Heart right ventricle (tissue), 16 donors: ENCODE measurements around the gene PLXDC2. TPM values are rescaled to one million over a fixed set of nuclear protein-coding genes. Genes with fewer than 3 reads are reported as not detected.

Source experiments
- ATAC-seq, 8 donors: fragments of 200-7000 bp; cut with Tn5 transposase; one replicate each; pipeline ENCODE4 v1.9.1; 2020; ENCODE audit warnings: mild to moderate bottlenecking in 8 of 8, moderate library complexity in 8 of 8, moderate number of reproducible peaks in 1 of 8
- DNase-seq, 2 donors: peaks; one replicate each; pipeline ENCODE4 v3.0.0-alpha.2; 2020
- H3K27ac ChIP-seq, 10 donors: fragments of 200-600 bp; sonication (generic) in 2 of 10; one replicate each; pipeline versions ENCODE4 v1.5.0 to v1.8.0; 2020 to 2022; ENCODE audit warnings: mild to moderate bottlenecking in 3 of 10
- H3K27me3 ChIP-seq, 7 donors: fragments of 200-600 bp; one replicate each; pipeline ENCODE4 v1.8.0; 2021 to 2022; ENCODE audit warnings: mild to moderate bottlenecking in 2 of 7
- H3K36me3 ChIP-seq, 9 donors: fragments of 200-600 bp; sonication (generic) in 1 of 9; one replicate each; pipeline versions ENCODE4 v1.5.0 to v1.8.0; 2020 to 2022; ENCODE audit warnings: mild to moderate bottlenecking in 2 of 9
- H3K4me1 ChIP-seq, 9 donors: fragments of 200-600 bp; sonication (generic) in 1 of 9; one replicate each; pipeline versions ENCODE4 v1.5.0 to v1.8.0; 2020 to 2022; ENCODE audit warnings: mild to moderate bottlenecking in 4 of 9
- H3K4me3 ChIP-seq, 10 donors: fragments of 200-600 bp; sonication (generic) in 2 of 10; one replicate each; pipeline versions ENCODE4 v1.5.0 to v1.8.0; 2020 to 2022; ENCODE audit warnings: mild to moderate bottlenecking in 7 of 10, moderate library complexity in 2 of 10
- H3K9me3 ChIP-seq, 11 donors: fragments of 200-600 bp in 10 of 11; sonication (generic) in 2 of 11; one replicate each; pipeline versions ENCODE4 v1.5.0 to v1.8.0; 2013 to 2022; ENCODE audit warnings: mild to moderate bottlenecking in 2 of 11, control low read depth in 1 of 11, moderate library complexity in 1 of 11
- WGBS, 2 donors: extraction: QIAGEN DNeasy Blood & Tissue Kit; methylation state at CpG; one replicate each; pipeline ENCODE4 v1.1.7; 2013; ENCODE audit warnings: inconsistent platforms in 1 of 2; 5-methylcytosine and 5-hydroxymethylcytosine counted together
- intact Hi-C, 10 donors: fragments of 100-400 bp; cut with DNase I; formaldehyde crosslinking; loops; one replicate each; pipeline versions ENCODE4 v1.11.1 to v1.14.2; 2022
- polyA plus RNA-seq, 2 donors: library from polyadenylated mRNA; stranded (reverse); fragments of 200-250 nt; gene quantifications; one replicate each; pipeline ENCODE4 v1.2.3, GENCODE V29; 2013
- total RNA-seq, 10 donors: library from RNA; stranded (reverse); fragmentation: NEBNext Ultra II Directional in 3 of 10; extraction: Animal tissue kit (Norgen Biotek cat#: 25700) in 3 of 10; gene quantifications; one replicate each; pipeline versions ENCODE4 v1.2.1 to v1.2.4, GENCODE V29; 2021 to 2023
- TF ChIP-seq, protein P1 (sequence below), 9 donors: fragments of 200-600 bp; sonication (generic) in 2 of 9; IDR thresholded peaks; one replicate each; pipeline versions ENCODE4 v1.5.0 to v1.8.0; 2021 to 2022; ENCODE audit warnings: antibody characterized with exemption in 9 of 9, mild to moderate bottlenecking in 5 of 9, moderate library complexity in 1 of 9
- donor health status: Arrhythmogenic right ventricular cardiomyopathy.
- donor health status: ischemic (EF 13 %, LVEDD 7.1; RV severe dilation, severe dysfunction).
- donor health status: healthy with polysubstance abuse.
- donor health status: DM: no; HTN: yes; CAD: no.
- donor health status: DM: no; HTN: no; CAD: no.
- donor health status: ischemic (EF 25% LVEDD 6.9; RV normal size, moderate dysfunction).
- donor health status: ischemic (EF 25% LVEDD 5.7; RV mildly dilated, moderate dysfunction).
- donor health status: healthy.
- donor health status: DM: yes; HTN: yes; CAD: no.
- donor health status: Ischemic cardiomyopathy.
- donor health status: ischemic (EF 35%, LVEDD 5.7; RV mildly dilated, moderate dysfunction).
- donor health status: nonischemic (EF 11% LVEDD 7.7; RV severe dilation, severe dysfunction).
- donor health status: DM: yes; HTN: yes; CAD: no.
- donor health status: PGD.
- donor health status: ischemic (EF 29% LVEDD 5.4; RV normal size, mild dysfunction).
- donor health status: nonischemic (EF 23%, LVEDD 6.1; RV moderate dilation, normal function).

The PLXDC2 gene
- total and polyA plus RNA-seq, 12 donors, result 4.6 to 26.8 (median 16.9) TPM

GRCh38 chr10:20059084-20059835 lies 243.0 kb downstream of the PLXDC2 start:
- TF ChIP-seq, protein P1, sequence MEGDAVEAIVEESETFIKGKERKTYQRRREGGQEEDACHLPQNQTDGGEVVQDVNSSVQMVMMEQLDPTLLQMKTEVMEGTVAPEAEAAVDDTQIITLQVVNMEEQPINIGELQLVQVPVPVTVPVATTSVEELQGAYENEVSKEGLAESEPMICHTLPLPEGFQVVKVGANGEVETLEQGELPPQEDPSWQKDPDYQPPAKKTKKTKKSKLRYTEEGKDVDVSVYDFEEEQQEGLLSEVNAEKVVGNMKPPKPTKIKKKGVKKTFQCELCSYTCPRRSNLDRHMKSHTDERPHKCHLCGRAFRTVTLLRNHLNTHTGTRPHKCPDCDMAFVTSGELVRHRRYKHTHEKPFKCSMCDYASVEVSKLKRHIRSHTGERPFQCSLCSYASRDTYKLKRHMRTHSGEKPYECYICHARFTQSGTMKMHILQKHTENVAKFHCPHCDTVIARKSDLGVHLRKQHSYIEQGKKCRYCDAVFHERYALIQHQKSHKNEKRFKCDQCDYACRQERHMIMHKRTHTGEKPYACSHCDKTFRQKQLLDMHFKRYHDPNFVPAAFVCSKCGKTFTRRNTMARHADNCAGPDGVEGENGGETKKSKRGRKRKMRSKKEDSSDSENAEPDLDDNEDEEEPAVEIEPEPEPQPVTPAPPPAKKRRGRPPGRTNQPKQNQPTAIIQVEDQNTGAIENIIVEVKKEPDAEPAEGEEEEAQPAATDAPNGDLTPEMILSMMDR (IDR thresholded peaks at IDR 0.05), result no peak
- H3K27me3 ChIP-seq, result no peaks in the 10 kb centered on the region
- peaks cover 0 to 18% (median 9%) of the 10 kb centered on the region in 11 donors for H3K9me3 ChIP-seq
- no peak overlapping the region for H3K4me3 ChIP-seq
- 45 to 50% methylated on average over 3 of the region's 3 CpGs for WGBS, 2 donors
- H3K36me3 ChIP-seq, result no peaks in the 10 kb centered on the region
- DNase-seq (no peak), ATAC-seq (peak in 3 of 8 donors; percentile 62 to 77 (median 67))
- no peak overlapping the region for H3K27ac ChIP-seq
- H3K4me1 ChIP-seq, result peaks cover 0 to 15% (median 5%) of the 10 kb centered on the region in 9 donors
- intact Hi-C loops, result no loop called here

DNA sequence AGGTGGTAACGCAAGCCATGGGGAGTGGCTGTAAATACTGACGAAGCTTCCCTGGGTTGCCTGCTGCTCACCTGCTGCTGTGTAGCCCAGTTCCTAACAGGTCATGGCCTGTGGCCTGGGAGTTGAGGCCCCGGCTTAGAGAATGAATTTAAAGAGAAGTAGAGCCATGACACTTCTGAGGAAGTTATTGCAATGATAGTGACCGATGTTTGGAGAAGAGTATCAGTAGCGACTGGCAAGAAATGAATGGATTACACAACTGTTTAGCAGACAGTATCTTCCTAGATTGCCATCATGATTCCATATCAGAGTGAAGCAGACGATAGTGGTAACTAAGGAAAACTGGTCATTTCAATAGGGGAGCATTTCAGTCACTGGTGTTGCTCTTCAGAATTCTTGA lies 249.6 kb downstream of the PLXDC2 start:
- intact Hi-C loops, result no loop called here
- 93 to 97% methylated on average over 6 of the region's 6 CpGs for WGBS, 2 donors
- Histone ChIP-seq H3K27me3 (no peaks in the 10 kb centered on the region), H3K4me1 (no peaks in the 10 kb centered on the region), H3K36me3 (peaks cover 0 to 17% (median 8%) of the 10 kb centered on the region in 9 donors), H3K4me3 (no peak overlapping the region), H3K27ac (no peak overlapping the region), H3K9me3 (peaks cover 0 to 15% (median 9%) of the 10 kb centered on the region in 11 donors)
- ATAC-seq, result no peak
- TF ChIP-seq, protein P1 (IDR thresholded peaks at IDR 0.05), result no peak
- DNase-seq, result no peak

DNA sequence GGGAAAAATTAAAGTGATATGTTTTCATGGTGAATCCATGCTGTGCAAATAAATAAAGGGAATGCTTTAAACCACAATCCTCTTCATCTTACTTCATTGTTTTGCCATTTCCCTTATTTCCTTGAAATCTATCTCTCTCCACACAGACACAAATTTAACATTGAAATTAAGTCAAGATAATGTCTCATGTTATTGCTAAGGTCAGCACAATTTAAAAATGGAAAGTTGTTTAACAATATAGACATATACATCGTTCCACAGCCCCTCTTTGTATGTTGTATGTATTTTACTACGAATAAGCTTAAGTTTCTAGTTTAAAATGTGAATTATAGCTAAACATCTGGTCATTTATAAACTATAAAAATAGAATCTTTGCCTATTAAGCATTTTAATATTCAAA lies 256.9 kb downstream of the PLXDC2 start:
- peaks cover 0 to 23% (median 8%) of the 10 kb centered on the region in 9 donors for H3K36me3 ChIP-seq
- intact Hi-C loops, result no loop called here
- TF ChIP-seq, protein P1 (IDR thresholded peaks at IDR 0.05), result no peak
- 95 to 97% methylated on average over 2 of the region's 2 CpGs for WGBS, 2 donors
- no peak overlapping the region for H3K4me3 ChIP-seq
- H3K27me3 ChIP-seq, result no peaks in the 10 kb centered on the region
- H3K4me1 ChIP-seq, result no peaks in the 10 kb centered on the region
- H3K27ac ChIP-seq, result no peak overlapping the region
- H3K9me3 ChIP-seq, result peaks cover 0 to 2% (median 0%) of the 10 kb centered on the region in 11 donors
- DNase-seq (no peak), ATAC-seq (no peak)

- WGBS, 2 donors, result 90 to 97% methylated on average over 1 of the region's 1 CpG
- Histone ChIP-seq H3K27me3 (no peaks in the 10 kb centered on the region), H3K4me1 (no peaks in the 10 kb centered on the region), H3K4me3 (no peak overlapping the region), H3K27ac (no peak overlapping the region), H3K9me3 (peaks cover 0 to 14% (median 0%) of the 10 kb centered on the region in 11 donors), H3K36me3 (peaks cover 0 to 7% (median 0%) of the 10 kb centered on the region in 9 donors)
- DNase-seq (no peak), ATAC-seq (no peak)
- intact Hi-C loops, result no loop called here
- TF ChIP-seq, protein P1 (IDR thresholded peaks at IDR 0.05), result no peak
Observed at GRCh38 chr10:20075713-20076112, 259.5 kb downstream of the PLXDC2 start.
